Neuronal stem cell (in vitro differentiated cells): ENCODE data around the gene IGFBP4.

Experiments used
- DNase-seq: peaks from one replicate; pipeline ENCODE4 v3.0.0-alpha.2; 2013; ENCODE audit warnings: low spot score
- H2AFZ ChIP-seq: one replicate; pipeline ENCODE4 v1.6.1; 2013; ENCODE audit warnings: mild to moderate bottlenecking, low read length, inconsistent platforms
- H2AK5ac ChIP-seq: 2 replicates; pipeline ENCODE4 v1.6.1; 2013; ENCODE audit warnings: low read depth, mild to moderate bottlenecking, inconsistent platforms, low read length, moderate library complexity, mixed read lengths
- H2BK120ac ChIP-seq: 2 replicates; pipeline ENCODE4 v1.6.1; 2013; ENCODE audit warnings: low read depth, mild to moderate bottlenecking, inconsistent platforms, low read length, moderate library complexity, mixed read lengths
- H2BK12ac ChIP-seq: one replicate; pipeline ENCODE4 v1.6.1; 2013; ENCODE audit warnings: low read length, inconsistent platforms
- H2BK15ac ChIP-seq: 2 replicates; pipeline ENCODE4 v1.6.1; 2013; ENCODE audit warnings: mild to moderate bottlenecking, low read length, inconsistent platforms, mixed read lengths
- H2BK5ac ChIP-seq: one replicate; pipeline ENCODE4 v1.6.1; 2013; ENCODE audit warnings: inconsistent platforms, mild to moderate bottlenecking, low read length, moderate library complexity
- H3K14ac ChIP-seq: one replicate; pipeline ENCODE4 v1.6.1; 2013; ENCODE audit warnings: low read length, inconsistent platforms
- H3K18ac ChIP-seq: 2 replicates; pipeline ENCODE4 v1.6.1; 2013; ENCODE audit warnings: low read length, inconsistent platforms
- H3K23ac ChIP-seq: 2 replicates; pipeline ENCODE4 v1.6.1; 2013; ENCODE audit warnings: low read depth, mild to moderate bottlenecking, mixed read lengths, low read length, inconsistent platforms; ENCODE audit not compliant: poor library complexity
- H3K27ac ChIP-seq: replicated peaks from 3 replicates; pipeline ENCODE4 v1.5.1; 2013; ENCODE audit warnings: low read length, inconsistent platforms
- H3K27me3 ChIP-seq, 3 experiments: 2 replicates each; pipeline ENCODE4 v1.6.1; 2013; ENCODE audit warnings: low read length in 3 of 3, mild to moderate bottlenecking in 2 of 3, inconsistent platforms in 1 of 3, low read depth in 1 of 3, mixed read lengths in 1 of 3, moderate library complexity in 1 of 3; ENCODE audit not compliant: control insufficient read depth in 3 of 3, insufficient read depth in 3 of 3
- H3K36me3 ChIP-seq, 2 donors: replicated peaks in 1 of 2; 2 replicates each; pipeline ENCODE4 v1.6.1; 2013; ENCODE audit warnings: low read length in 2 of 2; ENCODE audit not compliant: control insufficient read depth in 2 of 2, insufficient read depth in 2 of 2
- H3K4ac ChIP-seq: 2 replicates; pipeline ENCODE4 v1.6.1; 2013; ENCODE audit warnings: inconsistent platforms, mild to moderate bottlenecking, low read length, moderate library complexity
- H3K4me1 ChIP-seq, 2 donors: 1 replicate in 1 of 2; 2 replicates in 1 of 2; pipeline ENCODE4 v1.6.1; 2013; ENCODE audit warnings: low read length in 2 of 2, low read depth in 1 of 2; ENCODE audit not compliant: control insufficient read depth in 2 of 2, insufficient read depth in 1 of 2
- H3K4me2 ChIP-seq: one replicate; pipeline ENCODE4 v1.6.1; 2013; ENCODE audit warnings: mild to moderate bottlenecking, low read length, inconsistent platforms; ENCODE audit not compliant: insufficient read depth, poor library complexity, severe bottlenecking
- H3K4me3 ChIP-seq, 2 donors: 2 replicates each; pipeline ENCODE4 v1.5.1; 2013; ENCODE audit warnings: low read length in 2 of 2, mild to moderate bottlenecking in 2 of 2, inconsistent platforms in 1 of 2, moderate library complexity in 1 of 2
- H3K79me1 ChIP-seq: one replicate; pipeline ENCODE4 v1.6.1; 2013; ENCODE audit warnings: low read depth, mild to moderate bottlenecking, inconsistent platforms, low read length, moderate library complexity
- H3K9ac ChIP-seq: one replicate; pipeline ENCODE4 v1.6.1; 2013; ENCODE audit warnings: mild to moderate bottlenecking, low read depth, low read length, inconsistent platforms; ENCODE audit not compliant: poor library complexity
- H3K9me3 ChIP-seq, 2 donors: replicated peaks in 1 of 2; 2 replicates each; pipeline versions ENCODE3 to v1.6.1; 2013; ENCODE audit warnings: low read length in 2 of 2, mild to moderate bottlenecking in 2 of 2, inconsistent platforms in 1 of 2, low read depth in 1 of 2, mixed read lengths in 1 of 2, moderate library complexity in 1 of 2; ENCODE audit not compliant: control insufficient read depth in 2 of 2, insufficient read depth in 1 of 2
- H4K8ac ChIP-seq: one replicate; pipeline ENCODE4 v1.6.1; 2013; ENCODE audit warnings: low read depth, mild to moderate bottlenecking, inconsistent platforms, low read length, moderate library complexity
- H4K91ac ChIP-seq: one replicate; pipeline ENCODE4 v1.6.1; 2013; ENCODE audit warnings: low read length, low read depth, mild to moderate bottlenecking, inconsistent platforms; ENCODE audit not compliant: poor library complexity
- WGBS, 2 donors: extraction: QIAGEN DNeasy Blood & Tissue Kit; methylation state at CpG; one replicate each; pipeline ENCODE4 v1.1.7; 2013; ENCODE audit warnings: missing lambda C conversion rate in 2 of 2, mixed read lengths in 1 of 2; ENCODE audit not compliant: insufficient read length in 2 of 2, insufficient replicate concordance in 1 of 2; ENCODE audit errors: extremely low coverage in 2 of 2; 5-methylcytosine and 5-hydroxymethylcytosine counted together

Gene IGFBP4

GRCh38 chr17:40448213-40448638 lies 5.0 kb downstream of the IGFBP4 start:
- Histone ChIP-seq H3K23ac (no peak overlapping the region), H2BK120ac (no peak overlapping the region), H3K4me3 (no peak overlapping the region), H2BK12ac (no peak overlapping the region), H3K79me1 (peaks cover 4% of the 10 kb centered on the region), H2AFZ (no peak overlapping the region), H3K27me3 (no peaks in the 10 kb centered on the region), H3K18ac (no peak overlapping the region), H3K4me2 (no peak overlapping the region), H2BK5ac (no peak overlapping the region), H2BK15ac (no peak overlapping the region), H3K9me3 (no peaks in the 10 kb centered on the region), H3K9ac (no peak overlapping the region), H3K4me1 (peaks cover 9 to 14% of the 10 kb centered on the region in 2 donors), H4K8ac (no peak overlapping the region), H3K14ac (no peak overlapping the region), H3K27ac (no peak overlapping the region), H4K91ac (no peak overlapping the region), H3K4ac (no peak overlapping the region), H3K36me3 (peaks cover 0 to 5% of the 10 kb centered on the region in 2 donors), H2AK5ac (no peak overlapping the region)
- DNase-seq = no peak
- no CpG with 5 or more reads among the region's 8 CpGs for WGBS, 2 donors

GRCh38 chr17:40448639-40449261 lies 5.5 kb downstream of the IGFBP4 start:
- Histone ChIP-seq H2BK120ac (no peak overlapping the region), H2BK12ac (no peak overlapping the region), H3K23ac (no peak overlapping the region), H3K4ac (no peak overlapping the region), H3K18ac (no peak overlapping the region), H3K36me3 (peaks cover 0 to 10% of the 10 kb centered on the region in 2 donors), H3K14ac (no peak overlapping the region), H3K27me3 (no peaks in the 10 kb centered on the region), H2AFZ (no peak overlapping the region), H3K27ac (no peak overlapping the region), H3K4me3 (peak overlapping the region in 1 of 2 donors; percentile 6), H3K79me1 (peaks cover 2% of the 10 kb centered on the region), H2BK15ac (no peak overlapping the region), H3K9me3 (no peaks in the 10 kb centered on the region), H3K4me2 (no peak overlapping the region), H2BK5ac (no peak overlapping the region), H2AK5ac (no peak overlapping the region), H3K9ac (no peak overlapping the region), H3K4me1 (peaks cover 8 to 14% of the 10 kb centered on the region in 2 donors), H4K8ac (no peak overlapping the region), H4K91ac (no peak overlapping the region)
- WGBS, 2 donors = no CpG with 5 or more reads among the region's 7 CpGs
- DNase-seq = no peak

- Histone ChIP-seq H2BK12ac (no peak overlapping the region), H2BK5ac (no peak overlapping the region), H3K4me1 (peaks cover 3 to 5% of the 10 kb centered on the region in 2 donors), H4K8ac (no peak overlapping the region), H3K79me1 (peaks cover 2% of the 10 kb centered on the region), H4K91ac (no peak overlapping the region), H3K4ac (no peak overlapping the region), H3K27ac (no peak overlapping the region), H3K4me2 (no peak overlapping the region), H3K36me3 (peaks cover 1 to 21% of the 10 kb centered on the region in 2 donors), H2BK15ac (no peak overlapping the region), H3K9ac (no peak overlapping the region), H2BK120ac (no peak overlapping the region), H3K27me3 (no peaks in the 10 kb centered on the region), H2AK5ac (no peak overlapping the region), H3K14ac (no peak overlapping the region), H2AFZ (no peak overlapping the region), H3K18ac (no peak overlapping the region), H3K9me3 (no peaks in the 10 kb centered on the region), H3K23ac (no peak overlapping the region), H3K4me3 (no peak overlapping the region)
- DNase-seq = no peak
- WGBS, 2 donors = no CpG with 5 or more reads among the region's 3 CpGs
These were observed 6.9 kb downstream of the IGFBP4 start for GRCh38 chr17:40450175-40450574.

- no peak for DNase-seq
- Histone ChIP-seq H3K14ac (no peak overlapping the region), H3K4me3 (no peak overlapping the region), H3K23ac (no peak overlapping the region), H3K4me1 (no peaks in the 10 kb centered on the region), H3K9me3 (no peaks in the 10 kb centered on the region), H3K27ac (no peak overlapping the region), H2AFZ (no peak overlapping the region), H3K36me3 (peaks cover 2 to 29% of the 10 kb centered on the region in 2 donors), H3K9ac (no peak overlapping the region), H2BK12ac (no peak overlapping the region), H4K91ac (no peak overlapping the region), H2BK5ac (no peak overlapping the region), H3K4me2 (no peak overlapping the region), H2BK15ac (no peak overlapping the region), H2AK5ac (no peak overlapping the region), H3K79me1 (peaks cover 2% of the 10 kb centered on the region), H3K4ac (no peak overlapping the region), H4K8ac (no peak overlapping the region), H2BK120ac (no peak overlapping the region), H3K18ac (no peak overlapping the region), H3K27me3 (no peaks in the 10 kb centered on the region)
- no CpG with 5 or more reads among the region's 6 CpGs for WGBS, 2 donors
These were observed 8.2 kb downstream of the IGFBP4 start for GRCh38 chr17:40451420-40451819.
